CD4-positive, alpha-beta T cell treated with Interleukin-15 for 4 hours (primary cell): ENCODE data around the gene SH3PXD2A.
A peak's percentile ranks its signal among the peaks of the same experiment; 100 is the strongest.

Source experiments
- DNase-seq: peaks from one replicate; pipeline ENCODE4 v3.0.0-alpha.2; 2020; ENCODE audit warnings: low spot score

The SH3PXD2A gene

DNA sequence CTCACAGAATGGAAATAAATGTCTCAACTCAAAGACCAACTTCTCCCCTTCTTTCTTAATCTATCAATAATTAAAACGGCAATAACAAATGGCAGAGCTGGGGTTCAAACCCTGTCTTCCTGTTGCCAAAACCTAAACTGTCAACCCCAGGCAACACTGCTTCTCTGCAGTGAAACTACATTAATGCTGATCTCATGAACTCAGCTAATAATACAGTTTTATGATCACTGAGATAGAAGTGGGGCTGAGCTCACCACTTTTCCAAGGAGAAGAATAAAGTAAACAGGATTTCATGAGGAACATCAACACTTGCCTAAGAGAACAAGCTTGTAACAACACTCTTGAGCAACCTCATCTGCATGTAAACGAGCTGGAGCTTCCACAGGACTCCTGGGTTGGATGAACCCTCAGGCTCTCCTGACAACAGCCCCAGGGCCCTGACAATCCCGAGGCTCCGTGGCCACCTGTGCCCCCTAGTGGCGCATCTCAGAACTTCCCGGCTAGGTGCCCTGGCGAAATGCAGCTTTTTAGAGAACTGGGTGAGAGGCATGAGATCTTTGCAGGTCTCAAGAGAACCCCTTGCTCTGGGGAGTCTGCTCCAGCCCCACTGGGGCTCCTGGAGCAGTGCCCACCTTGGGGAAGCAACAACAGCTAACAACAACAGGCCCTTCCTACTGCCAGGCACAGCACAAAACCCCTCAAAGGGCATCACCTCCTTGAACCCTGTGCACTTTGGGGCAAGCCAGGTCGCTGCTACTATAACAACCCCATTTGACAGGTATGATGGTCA, 169.3 kb downstream of the SH3PXD2A start:
- peak; percentile 80 for DNase-seq

DNA sequence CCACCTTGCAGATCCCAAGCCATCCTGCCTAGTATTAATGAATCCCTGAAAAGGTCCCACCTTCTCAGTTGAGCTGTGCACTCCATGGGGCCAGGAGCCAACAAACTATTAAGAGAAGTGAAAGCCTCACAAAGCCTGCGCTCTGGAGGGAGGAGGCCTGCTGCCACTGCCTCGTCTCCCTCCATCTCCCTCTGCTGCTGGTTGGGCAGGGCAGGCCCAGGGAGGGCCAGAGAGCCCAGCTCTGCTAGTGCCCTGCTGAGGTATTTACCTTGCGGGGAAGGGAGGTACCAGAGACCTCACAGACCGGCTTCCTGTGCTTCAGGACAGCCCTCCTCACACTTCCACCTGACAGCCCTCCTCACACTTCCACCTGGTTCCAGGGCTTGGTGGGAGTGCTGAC, 171.5 kb downstream of the SH3PXD2A start:
- DNase-seq, result no peak

DNA sequence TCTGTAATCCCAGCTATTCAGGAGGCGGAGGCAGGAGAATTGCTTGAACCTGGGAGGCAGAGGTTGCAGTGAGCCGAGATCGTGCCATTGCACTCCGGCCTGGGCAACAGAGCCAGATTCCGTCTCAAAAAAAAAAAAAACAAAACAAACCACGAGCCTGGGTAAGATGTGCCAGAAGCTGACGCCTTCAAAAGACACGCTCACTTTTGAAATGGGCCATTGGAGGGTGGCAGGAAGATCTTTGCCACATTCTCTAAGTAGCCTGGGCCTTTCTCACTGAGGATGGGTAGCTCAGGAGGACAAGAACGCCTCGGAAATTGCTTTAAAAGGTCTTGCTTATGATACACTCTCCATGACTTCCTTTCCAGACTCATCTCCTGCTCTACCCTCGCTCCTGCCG, 172.7 kb downstream of the SH3PXD2A start:
- DNase-seq, result no peak

DNA sequence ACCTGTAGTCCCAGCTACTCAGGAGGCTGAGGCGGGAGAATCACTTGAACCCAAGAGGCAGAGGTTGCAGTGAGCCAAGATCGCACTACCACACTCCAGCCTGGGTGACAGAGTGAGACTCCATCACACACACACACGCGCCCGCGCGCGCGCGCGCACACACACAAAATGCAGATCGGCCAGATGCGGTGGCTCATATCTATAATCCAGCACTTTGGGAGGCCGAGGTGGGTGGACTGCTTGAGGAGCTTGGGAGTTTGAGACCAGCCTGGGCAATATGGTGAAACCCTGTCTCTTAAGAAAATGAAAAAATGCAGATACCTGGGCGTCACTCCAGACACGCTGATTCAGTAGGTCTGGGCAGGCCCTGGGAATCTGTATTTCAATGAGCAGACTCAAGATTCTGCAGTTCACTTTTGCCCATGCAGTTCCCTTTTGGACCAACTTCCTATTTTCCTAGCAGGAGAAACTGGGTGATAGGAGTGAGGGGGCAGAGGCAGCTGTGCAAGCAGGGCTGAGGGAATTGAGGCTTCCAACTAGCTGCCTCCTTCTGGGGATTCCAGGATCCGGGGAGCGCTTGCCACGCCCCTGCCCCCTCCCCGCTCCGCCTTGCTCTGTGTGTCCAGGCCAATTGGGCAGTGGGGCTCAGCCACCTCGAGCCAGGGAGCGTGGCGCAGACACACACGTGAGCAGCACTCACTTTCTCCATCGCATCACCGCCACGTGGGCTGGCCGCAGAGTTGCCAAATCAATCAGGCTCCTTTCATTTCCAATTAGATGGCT, 173.6 kb downstream of the SH3PXD2A start:
- DNase-seq, result no peak

DNA sequence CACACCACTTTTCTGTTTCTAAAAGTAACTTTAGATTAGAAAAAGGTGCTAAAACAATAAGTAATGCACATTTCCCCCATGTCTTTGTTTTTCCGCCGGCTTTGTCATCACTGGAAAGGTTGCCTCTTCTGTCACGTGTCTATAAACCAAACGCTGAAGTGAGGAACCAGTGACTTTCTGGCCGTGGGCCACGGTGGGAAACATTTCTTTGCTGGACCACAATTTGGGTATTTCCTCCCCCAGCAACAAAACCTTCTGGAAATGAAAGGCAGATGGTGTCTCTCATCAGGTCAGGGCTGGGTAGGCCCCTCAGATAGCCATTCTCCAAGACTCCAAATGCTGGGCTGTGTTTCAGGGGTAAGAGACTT, 174.5 kb downstream of the SH3PXD2A start:
- DNase-seq, result no peak

DNA sequence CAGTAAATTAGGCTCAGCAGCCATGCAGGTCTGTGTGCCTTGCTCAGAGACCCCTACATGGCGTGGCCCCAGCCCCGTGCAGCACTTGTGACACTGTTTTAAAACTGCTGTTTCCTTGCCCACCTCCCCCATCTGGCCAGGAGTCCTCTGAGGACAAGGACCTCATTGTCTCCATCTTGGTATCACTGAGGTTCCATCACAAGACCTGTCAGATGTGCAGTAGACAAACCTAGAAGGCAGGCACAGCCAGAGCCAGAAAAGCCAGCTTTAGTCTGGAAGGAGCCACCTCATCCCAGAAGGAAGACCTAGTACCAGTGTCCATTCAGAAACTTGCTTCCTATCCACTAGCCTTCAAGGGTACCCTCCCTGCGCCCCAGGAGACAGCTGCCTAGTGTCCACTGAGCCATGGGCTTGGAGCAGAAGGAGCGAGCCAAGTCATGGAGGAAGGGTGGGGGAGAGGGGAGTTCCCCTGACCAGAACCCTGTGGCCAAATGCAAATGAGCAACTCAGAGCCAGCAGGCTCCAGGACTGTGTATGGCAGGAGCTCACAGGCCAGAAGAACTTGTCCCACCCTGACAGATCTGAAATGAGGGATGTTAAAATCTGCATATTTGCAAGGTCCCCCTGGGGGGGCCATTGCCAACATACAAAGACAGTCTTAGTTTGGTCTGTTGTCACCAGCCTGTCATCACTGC, 176.1 kb downstream of the SH3PXD2A start:
- DNase-seq, result no peak

DNA sequence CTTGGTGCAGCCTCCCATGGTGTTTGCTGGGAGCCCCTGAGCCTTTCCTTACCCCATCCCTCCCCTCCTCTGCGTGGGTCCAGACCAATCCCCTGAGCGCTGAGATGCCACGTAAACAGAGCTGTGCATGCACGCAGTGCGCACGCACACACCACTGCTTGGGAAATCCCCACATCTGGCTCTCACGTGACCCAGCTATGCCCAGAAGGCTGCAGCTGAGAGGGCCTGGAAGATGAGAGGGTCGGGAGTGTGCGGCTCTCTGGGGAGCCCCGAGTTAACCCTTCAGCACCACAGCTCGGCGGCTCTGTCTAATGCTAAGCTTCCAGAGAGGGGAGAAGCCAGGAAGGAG, 177.2 kb downstream of the SH3PXD2A start:
- DNase-seq, result peak; percentile 89

DNA sequence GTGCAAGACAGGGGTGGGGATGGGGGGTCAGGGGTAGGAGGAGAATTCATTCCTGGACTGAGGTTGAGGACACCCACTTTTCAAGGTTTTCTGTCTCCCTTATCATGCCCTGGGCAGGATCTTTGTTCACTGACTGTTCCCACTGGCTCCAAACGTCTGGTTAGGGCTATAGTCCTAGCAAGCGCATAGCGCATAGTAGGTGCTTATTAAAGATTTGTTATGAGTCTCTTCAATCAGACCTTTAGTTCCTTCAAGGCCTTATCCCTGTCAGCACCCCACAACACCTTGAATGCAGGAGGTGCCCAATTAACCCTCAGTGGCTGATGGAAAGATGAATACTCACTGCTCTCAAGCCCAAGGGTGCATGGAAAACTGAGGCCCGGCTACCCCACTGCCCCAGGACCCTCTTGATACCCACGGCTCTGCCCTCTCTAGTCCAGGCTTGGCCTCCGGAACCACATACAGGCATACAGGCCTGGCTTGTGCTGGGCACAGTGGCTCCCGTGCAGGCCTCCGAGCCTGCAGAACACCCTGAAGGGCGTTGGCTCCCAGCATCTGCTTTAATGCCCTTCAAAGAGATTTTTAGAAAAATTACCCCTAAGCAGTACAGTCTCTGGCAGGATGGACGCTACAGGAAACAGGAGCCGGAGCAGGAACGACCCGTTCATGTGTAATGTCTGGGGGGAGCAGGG, 177.7 kb downstream of the SH3PXD2A start:
- DNase-seq, result no peak

DNA sequence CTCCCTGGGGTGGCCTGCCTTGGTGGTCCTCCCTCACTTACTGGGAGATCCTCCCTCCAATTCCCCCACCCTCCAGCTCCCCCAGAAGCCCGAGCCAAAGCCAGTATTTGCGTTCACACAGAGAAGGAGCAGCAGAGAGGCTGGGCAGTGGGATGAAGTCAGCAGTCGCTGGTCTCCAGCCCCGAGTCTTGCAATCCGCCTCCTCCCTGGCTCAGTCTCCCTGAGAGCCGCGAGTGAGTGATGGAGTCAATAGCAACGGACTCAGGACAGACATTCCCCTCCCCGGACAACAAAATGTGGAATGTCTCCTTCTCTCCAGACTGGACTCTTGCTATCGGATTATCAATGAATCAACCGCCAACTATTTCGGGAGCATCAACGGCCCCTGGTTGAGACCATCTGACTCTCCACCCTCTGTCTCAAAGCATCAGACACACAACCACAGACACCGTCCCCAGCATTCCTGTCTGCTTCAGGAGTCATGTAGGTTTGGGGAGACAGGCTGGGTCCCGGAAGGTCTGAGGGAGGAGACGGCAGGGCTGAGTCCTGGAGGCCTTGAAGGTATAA, 178.4 kb downstream of the SH3PXD2A start:
- DNase-seq, result no peak

DNA sequence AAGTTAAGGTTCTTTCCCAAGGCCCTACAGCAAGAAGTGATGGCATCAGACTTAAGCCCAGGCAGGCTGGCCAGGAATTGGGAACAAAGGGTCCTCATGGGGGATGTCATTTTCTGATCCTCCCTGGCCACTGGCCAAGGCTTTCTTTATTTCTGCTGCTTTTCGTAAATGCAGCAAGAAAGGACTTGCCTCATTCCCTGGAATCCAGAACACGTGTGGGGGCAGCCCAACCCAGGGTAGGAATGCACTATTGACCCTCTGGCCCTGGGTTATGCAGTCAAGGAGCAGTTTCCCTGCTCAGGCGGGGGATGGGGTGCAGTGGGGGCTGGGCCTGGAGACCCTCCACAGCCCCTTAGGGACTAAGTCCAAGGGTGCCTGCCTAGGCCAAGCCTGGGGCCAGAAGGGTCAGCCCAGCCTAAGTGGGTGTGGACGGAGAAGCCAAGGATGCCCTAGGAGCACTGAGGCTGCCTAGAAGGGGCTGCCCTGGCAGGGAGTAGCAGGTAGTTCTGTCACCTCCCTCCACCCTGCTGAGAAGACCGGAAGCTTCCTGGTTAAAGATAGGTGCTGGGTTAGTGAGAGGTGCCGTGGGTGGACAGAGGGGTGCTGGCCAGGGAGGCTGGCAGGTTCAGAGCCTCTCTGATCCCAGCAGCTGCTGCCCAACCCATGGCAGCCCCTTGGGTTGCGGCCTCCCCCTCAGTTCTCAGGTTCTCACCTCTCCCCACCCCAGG, 179.2 kb downstream of the SH3PXD2A start:
- no peak for DNase-seq

DNA sequence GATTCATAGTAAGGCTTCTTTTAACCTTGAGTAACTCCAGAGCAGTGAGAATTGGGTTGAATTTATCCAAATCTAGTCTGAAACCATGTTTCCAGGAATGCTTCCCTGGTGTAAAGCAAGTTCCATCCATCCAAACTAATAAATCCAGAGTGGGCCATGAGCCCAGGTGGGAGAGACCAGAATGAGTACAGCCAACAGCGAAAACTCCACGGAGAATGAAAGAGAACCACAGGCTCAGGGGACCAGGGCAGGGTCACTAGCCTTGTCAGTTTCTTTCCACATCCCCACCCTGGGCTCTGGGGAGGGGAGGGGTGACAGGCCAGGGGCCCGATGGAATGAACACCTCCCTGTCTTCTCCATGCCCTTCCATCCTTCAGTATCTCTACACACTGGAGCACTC, 181.8 kb downstream of the SH3PXD2A start:
- DNase-seq, result no peak

DNA sequence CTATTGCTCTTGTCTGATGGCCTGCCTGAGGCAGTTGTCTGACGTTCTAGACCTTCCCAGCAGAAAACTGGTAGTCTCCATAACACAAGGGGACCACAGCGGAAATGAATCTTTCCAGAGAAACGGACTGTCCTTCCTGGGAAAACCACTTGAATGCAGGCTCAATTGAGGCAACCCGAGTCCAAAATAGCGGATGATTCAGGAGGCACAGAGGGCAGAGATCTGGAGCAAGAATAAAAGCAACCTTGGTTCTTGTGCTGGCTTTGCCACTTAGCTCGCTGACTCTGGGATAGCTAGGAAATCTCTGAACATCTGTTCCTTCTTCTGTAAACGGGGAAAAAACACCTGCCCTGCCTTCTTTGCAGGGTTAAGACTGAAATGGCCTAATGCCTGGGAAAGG, 183.0 kb downstream of the SH3PXD2A start:
- DNase-seq, result no peak

DNA sequence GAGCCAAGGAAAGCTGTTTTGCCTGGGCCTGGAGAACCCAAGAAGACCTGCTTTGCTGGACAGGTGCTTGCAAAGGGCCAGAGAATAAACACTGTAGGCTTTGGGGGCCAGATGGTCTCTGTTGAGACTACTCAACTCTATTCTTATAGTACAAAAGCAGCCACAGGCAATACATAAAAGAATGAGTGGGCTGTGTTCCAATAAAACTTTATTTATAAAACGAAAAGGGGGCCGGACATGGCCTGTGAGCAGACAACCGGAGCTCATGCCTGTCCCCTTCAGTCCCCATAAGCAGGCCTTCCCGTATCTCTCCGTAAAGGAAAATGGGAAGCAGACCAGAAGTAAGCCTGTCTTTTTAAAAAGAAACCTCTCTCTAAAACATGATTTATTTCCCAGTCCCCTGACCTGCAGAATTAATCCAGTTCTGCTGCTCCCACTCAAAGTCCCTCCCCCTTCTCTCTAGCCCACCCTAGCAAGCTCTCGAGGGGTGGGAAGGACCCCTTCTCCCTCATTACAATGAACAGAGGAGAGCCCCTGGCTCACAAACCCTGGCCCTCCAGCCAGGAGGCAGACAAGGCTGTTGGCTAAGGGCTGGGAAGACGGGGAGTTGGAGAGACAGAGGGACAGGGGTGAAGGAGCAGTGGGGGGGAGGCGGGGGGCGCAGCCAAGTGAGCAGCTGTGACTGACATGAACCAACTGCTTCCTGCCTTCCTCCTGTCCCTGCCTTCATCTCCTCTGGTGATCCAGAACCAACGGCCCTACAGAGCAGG, 184.1 kb downstream of the SH3PXD2A start:
- DNase-seq, result no peak

DNA sequence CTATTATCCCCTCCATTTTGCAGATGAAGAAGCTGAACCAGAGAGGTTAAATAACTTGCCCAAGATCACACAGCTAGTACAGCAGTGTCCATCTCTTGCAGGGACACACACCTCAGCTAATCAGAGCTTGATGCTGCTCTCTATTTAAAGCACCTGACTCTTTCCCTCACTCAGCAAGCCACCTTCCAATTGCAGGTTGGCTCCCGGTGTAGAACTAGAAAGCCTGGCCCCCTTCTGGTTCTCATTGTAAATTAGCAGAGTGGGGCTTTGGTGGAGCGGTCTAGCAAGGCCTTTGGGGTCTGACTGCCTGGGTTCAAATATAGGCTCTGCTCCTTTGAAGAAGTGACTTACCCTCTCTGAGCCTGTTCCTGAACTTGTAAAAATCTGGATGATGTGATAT, 185.4 kb downstream of the SH3PXD2A start:
- DNase-seq, result no peak

DNA sequence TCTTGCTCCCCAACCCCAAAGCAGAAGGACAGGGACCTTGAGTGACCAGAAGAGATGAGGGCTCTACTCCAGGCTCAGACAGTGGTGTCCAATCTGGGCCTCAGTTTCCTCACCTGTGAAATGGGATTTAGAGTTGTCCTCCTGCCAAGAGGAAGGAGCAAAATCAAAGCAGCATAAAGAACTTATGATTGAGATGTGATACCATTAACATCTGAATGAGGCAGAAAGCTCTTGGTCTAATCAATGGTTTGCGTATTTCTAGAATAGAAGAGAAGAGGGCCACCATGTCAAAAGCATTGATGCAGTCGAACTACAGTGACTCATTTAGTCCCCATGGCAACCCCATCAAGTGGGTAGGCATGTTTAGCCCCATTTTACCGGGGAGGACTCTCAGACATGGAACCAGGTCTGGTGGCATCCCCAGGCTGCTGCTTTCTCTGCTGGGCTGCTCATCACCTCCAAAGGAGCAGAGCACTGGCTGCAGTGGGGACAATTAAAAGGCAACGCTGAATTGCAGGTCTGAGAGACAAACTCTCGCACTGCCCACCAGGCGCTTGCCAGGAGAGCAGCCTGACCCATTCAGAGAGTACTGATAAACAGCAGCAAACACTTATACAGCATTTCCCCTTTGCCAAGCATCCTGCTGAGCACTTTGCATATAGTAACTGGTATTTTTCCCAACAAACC, 186.0 kb downstream of the SH3PXD2A start:
- DNase-seq, result no peak

DNA sequence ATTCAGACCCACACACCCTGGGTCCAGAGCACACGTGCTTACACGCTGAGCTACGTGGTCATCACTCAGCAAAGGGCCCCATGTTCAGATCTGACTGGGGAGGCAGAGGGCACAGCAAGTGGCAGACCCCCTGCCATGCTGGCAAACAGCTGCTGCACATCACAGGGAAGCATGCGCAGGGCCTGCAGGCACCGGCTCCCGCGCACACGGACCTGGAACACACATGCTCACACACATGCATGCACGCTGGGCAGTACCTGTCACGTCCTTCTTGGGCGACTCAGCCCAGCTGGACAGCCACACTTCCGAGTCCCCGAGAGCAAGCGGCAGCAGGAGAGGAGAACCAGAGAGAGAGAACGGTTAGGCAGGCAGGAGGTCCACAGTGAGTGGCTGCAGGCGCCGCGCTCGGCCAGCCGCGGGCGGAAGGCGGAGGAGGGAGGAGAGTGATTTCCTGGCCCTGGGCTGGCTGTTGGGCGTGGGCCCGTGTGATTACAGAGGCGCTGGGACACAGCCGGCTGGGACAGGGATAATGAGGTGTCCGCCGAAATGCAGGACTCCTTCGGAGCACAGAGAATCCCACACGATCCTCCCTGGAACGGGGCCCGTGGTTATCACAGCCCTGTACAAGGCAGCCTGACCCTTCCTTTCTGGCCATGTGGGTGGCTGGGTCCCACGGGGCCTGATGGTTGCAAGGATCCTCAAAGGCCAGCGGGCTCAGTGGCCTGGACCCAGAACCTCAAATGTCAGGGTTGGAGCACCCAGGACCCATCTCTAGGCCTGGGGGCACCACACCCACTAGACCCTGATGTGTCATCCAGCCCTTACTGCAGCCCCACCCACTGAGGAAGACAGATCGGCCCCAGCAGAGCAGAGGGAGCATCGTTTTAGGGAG, 186.8 kb downstream of the SH3PXD2A start:
- DNase-seq, result peak; percentile 23

DNA sequence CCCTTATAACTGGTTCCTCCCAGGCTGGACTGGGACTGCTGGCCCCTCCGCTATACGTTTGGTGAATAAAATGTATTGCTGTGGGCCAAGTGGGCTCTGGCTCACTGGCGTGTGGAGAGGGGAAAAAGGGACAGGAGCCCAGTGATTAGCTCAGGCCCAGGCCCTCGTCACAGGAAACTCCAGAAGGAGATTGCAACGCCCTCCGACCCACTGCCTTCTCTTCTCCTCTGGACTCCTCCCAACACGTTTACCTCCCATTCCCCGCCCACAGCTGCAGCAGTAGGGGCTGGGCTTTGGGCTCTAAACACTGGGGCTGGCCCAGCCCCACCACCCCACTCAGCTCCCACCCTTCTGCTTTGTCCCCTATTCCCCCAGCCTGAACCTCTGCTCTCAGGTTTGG, 188.0 kb downstream of the SH3PXD2A start:
- DNase-seq, result no peak

DNA sequence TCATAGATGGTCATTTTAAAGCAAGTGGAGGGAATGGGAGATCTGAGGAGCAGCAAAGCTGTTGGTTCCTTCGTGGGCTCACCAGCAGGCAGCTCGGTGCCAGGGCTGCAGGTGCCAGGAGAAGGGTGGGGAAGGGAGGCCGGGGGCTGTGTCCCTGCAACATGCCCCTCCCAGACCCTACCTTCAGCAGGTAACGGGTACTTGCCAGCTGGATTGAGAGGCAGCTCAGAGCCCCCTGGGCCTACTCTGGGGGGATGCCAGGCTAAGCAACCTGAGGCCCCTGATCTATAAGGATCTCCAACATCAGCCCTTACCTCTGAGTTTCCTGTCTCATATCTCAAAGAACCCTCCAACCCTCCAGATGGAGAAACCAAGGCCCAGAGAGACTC, 188.6 kb downstream of the SH3PXD2A start:
- no peak for DNase-seq
